ENCODE data around the gene FSTL4.

DNA sequence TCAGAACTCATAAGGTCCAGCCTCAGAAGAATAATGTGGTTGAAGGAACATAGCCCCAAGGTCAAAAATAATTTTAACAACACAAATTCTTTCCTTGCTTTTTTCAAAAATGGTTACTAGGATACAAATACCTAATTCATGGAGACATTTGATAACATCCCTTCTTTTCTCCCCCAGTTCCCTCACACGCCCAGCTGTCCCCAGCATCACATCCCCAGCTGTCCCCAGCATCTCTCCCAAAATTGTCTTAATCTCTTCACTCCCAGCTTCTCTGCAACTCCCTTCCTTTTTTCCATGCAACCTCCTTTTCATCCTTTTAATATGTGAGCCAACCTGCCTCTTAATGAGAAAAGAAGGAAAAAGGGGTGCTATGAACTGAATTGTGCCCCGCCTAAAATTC, 77.8 kb downstream of the FSTL4 start:
- no peak for TF ChIP-seq EZH2 (IDR thresholded peaks at IDR 0.05; ENCODE audit: low read depth)
- TF ChIP-seq, protein P1, sequence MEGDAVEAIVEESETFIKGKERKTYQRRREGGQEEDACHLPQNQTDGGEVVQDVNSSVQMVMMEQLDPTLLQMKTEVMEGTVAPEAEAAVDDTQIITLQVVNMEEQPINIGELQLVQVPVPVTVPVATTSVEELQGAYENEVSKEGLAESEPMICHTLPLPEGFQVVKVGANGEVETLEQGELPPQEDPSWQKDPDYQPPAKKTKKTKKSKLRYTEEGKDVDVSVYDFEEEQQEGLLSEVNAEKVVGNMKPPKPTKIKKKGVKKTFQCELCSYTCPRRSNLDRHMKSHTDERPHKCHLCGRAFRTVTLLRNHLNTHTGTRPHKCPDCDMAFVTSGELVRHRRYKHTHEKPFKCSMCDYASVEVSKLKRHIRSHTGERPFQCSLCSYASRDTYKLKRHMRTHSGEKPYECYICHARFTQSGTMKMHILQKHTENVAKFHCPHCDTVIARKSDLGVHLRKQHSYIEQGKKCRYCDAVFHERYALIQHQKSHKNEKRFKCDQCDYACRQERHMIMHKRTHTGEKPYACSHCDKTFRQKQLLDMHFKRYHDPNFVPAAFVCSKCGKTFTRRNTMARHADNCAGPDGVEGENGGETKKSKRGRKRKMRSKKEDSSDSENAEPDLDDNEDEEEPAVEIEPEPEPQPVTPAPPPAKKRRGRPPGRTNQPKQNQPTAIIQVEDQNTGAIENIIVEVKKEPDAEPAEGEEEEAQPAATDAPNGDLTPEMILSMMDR (conservative IDR thresholded peaks at IDR 0.05) = no peak
